ENCODE data around the gene OBSCN. TPM values are rescaled to one million over a fixed set of nuclear protein-coding genes. Genes with fewer than 3 reads are reported as not detected.

Gene OBSCN
- total RNA-seq, 1 experiment from 2014 or later: 33.3 TPM

DNA sequence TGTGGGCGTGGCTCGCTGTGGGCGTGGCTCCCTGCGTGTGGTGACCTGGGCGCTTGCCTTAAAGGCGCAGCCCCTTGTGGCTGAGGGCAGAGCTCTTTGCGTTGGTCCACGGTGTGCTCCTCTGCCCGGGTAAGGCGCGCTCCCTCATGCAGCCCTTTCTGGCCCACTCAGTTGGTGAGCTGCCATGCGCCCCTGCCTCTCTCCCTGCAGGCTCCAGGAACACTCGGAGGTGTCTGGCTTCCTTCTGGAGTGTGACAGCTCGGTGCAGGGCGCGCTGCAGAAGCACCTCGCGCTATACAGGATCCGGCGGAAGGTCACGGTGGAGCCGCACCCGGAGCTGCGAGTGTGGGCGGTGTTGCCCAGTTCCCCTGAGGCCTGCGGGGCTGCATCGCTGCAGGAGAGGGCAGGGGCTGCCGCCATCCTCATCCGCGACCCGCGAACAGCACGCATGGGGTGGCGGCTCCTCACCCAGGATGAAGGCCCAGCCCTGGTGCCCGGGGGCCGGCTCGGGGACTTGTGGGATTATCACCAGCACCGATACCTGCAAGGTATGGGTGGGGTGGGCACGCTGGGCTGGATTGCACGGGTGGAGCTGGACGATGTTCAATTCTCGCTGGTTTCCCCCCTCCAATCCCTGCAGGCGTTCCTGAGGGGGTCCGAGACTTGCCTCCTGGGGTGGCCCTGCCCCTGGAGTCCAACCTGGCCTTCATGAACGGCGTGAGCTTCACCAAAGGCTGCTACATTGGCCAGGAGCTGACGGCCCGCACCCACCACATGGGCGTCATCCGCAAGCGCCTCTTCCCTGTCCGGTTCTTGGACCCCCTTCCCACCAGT is 33.1 kb upstream of the OBSCN start:
- Histone ChIP-seq H3K4me2 (ENCODE audit: insufficient read depth, insufficient read length, low read length) (no peak overlapping the region), H3K14ac (ENCODE audit: insufficient read depth, low read length) (no peak overlapping the region; the same call in 1 of the 2 replicates), H3K9ac (ENCODE audit: extremely low read depth, insufficient read length, low read length) (no peak overlapping the region), H3K79me1 (ENCODE audit: insufficient read depth, low read depth, low read length, poor library complexity, severe bottlenecking) (no peaks in the 10 kb centered on the region), H2AK5ac (ENCODE audit: insufficient read length, low read length) (no peak overlapping the region), H4K20me1 (ENCODE audit: control insufficient read depth, insufficient read depth, insufficient read length) (no peaks in the 10 kb centered on the region), H3K23ac (ENCODE audit: insufficient read length, low read depth, low read length) (no peak overlapping the region), H3K4me1 (ENCODE audit: insufficient read depth, low read length) (no peaks in the 10 kb centered on the region), H4K8ac (replicated peaks; ENCODE audit: insufficient read length, low read depth, low read length) (no peak overlapping the region), H3K27ac (ENCODE audit: insufficient read length, low read depth, low read length) (no peak overlapping the region), H2BK120ac (ENCODE audit: low read depth, low read length, poor library complexity, severe bottlenecking) (no peak overlapping the region), H3K9me3 (ENCODE audit: control insufficient read depth, low read depth, low read length) (no peaks in the 10 kb centered on the region), H3K27me3 (ENCODE audit: insufficient read depth, low read length) (no peaks in the 10 kb centered on the region), H3K18ac (ENCODE audit: insufficient read length, low read depth, low read length) (no peak overlapping the region), H2BK5ac (ENCODE audit: insufficient read length, low read length) (no peak overlapping the region), H4K5ac (ENCODE audit: insufficient read length, low read depth, low read length) (no peak overlapping the region), H3K79me2 (ENCODE audit: insufficient read depth, low read length) (0 out of 2 replicates have a peak, but pooled peaks cover 1% of the 10 kb centered on the region), H4K91ac (ENCODE audit: insufficient read length, low read depth, low read length) (no peak overlapping the region), H2AFZ (ENCODE audit: low read length) (no peak overlapping the region), H3K23me2 (ENCODE audit: insufficient read length, low read depth, low read length, poor library complexity, severe bottlenecking) (no peaks in the 10 kb centered on the region), H2BK12ac (ENCODE audit: insufficient read length, low read depth, low read length) (no peak overlapping the region), H2BK20ac (ENCODE audit: low read depth, low read length, poor library complexity, severe bottlenecking) (no peak overlapping the region), H3K56ac (ENCODE audit: insufficient read length, low read depth, low read length) (no peak overlapping the region), H3K4ac (ENCODE audit: low read depth, low read length) (no peak overlapping the region), H3T11ph (ENCODE audit: low read length) (no peak overlapping the region), H2BK15ac (ENCODE audit: low read depth, low read length) (no peak overlapping the region)
- DNase-seq: peak; percentile 86
- no CpG with 5 or more reads among the region's 52 CpGs for WGBS (ENCODE audit: extremely low coverage, insufficient read length, low lambda C conversion rate)
- H3K9me3 Mint-ChIP-seq: no peaks in the 10 kb centered on the region
- H3K4me1 Mint-ChIP-seq: no peaks in the 10 kb centered on the region
- H3K27me3 Mint-ChIP-seq (ENCODE audit: low read depth): no peaks in the 10 kb centered on the region; the same call in none of the 2 replicates
- H3K27ac Mint-ChIP-seq: no peak overlapping the region
- TF ChIP-seq, protein P1, sequence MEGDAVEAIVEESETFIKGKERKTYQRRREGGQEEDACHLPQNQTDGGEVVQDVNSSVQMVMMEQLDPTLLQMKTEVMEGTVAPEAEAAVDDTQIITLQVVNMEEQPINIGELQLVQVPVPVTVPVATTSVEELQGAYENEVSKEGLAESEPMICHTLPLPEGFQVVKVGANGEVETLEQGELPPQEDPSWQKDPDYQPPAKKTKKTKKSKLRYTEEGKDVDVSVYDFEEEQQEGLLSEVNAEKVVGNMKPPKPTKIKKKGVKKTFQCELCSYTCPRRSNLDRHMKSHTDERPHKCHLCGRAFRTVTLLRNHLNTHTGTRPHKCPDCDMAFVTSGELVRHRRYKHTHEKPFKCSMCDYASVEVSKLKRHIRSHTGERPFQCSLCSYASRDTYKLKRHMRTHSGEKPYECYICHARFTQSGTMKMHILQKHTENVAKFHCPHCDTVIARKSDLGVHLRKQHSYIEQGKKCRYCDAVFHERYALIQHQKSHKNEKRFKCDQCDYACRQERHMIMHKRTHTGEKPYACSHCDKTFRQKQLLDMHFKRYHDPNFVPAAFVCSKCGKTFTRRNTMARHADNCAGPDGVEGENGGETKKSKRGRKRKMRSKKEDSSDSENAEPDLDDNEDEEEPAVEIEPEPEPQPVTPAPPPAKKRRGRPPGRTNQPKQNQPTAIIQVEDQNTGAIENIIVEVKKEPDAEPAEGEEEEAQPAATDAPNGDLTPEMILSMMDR (conservative IDR thresholded peaks at IDR 0.05): 0 out of 3 replicates have a peak, but pooled peaks have one; percentile 12
- H3K36me3 Mint-ChIP-seq (ENCODE audit: insufficient read depth in 1 of 3, low read depth in 3 of 3): no peaks in the 10 kb centered on the region; a peak in 1 of 7 replicates
- no peak overlapping the region for H3K4me3 Mint-ChIP-seq

All from H9 (cell line).